Measurements from ENCODE around the gene NOL3.

NOL3 gene

DNA sequence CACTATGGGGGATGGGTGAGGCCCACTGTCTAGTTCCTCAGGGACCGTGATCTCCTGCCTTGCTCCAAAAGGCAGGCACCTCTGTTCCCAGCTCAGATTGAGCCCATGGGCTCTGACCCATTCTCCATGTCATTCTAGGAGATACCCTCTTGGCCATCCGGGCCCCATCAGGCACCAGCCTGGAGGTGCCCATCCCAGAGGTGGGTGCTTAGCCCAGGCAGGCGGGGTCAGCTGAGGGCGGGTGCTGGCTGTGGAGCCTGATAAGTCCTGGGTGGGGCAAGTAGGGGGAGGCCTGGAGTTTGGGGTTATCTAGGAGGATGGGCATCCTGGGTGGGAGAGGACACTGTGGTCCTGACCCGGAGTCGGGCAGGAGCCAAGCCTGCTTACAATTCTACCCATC, 23.9 kb downstream of the NOL3 start:
- no peak for DNase-seq (ENCODE audit: low read depth in 1 of 2, low spot score in 1 of 2)
- H3K4me3 ChIP-seq (replicated peaks; ENCODE audit: insufficient read depth, low read length) = no peak overlapping the region
- no peaks in the 10 kb centered on the region for H3K27me3 ChIP-seq (ENCODE audit: insufficient read depth, poor library complexity, severe bottlenecking)
- TF ChIP-seq SPI1 (IDR thresholded peaks at IDR 0.05; ENCODE audit: borderline replicate concordance, low read depth) (no peak), POLR2AphosphoS5 (IDR thresholded peaks at IDR 0.05; ENCODE audit: low read depth) (no peak), GABPA (IDR thresholded peaks at IDR 0.05; ENCODE audit: low read depth) (no peak)
- TF ChIP-seq, protein P1, sequence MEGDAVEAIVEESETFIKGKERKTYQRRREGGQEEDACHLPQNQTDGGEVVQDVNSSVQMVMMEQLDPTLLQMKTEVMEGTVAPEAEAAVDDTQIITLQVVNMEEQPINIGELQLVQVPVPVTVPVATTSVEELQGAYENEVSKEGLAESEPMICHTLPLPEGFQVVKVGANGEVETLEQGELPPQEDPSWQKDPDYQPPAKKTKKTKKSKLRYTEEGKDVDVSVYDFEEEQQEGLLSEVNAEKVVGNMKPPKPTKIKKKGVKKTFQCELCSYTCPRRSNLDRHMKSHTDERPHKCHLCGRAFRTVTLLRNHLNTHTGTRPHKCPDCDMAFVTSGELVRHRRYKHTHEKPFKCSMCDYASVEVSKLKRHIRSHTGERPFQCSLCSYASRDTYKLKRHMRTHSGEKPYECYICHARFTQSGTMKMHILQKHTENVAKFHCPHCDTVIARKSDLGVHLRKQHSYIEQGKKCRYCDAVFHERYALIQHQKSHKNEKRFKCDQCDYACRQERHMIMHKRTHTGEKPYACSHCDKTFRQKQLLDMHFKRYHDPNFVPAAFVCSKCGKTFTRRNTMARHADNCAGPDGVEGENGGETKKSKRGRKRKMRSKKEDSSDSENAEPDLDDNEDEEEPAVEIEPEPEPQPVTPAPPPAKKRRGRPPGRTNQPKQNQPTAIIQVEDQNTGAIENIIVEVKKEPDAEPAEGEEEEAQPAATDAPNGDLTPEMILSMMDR (IDR thresholded peaks at IDR 0.05; ENCODE audit: insufficient read depth, low read length) = no peak
- TF ChIP-seq, protein P2, sequence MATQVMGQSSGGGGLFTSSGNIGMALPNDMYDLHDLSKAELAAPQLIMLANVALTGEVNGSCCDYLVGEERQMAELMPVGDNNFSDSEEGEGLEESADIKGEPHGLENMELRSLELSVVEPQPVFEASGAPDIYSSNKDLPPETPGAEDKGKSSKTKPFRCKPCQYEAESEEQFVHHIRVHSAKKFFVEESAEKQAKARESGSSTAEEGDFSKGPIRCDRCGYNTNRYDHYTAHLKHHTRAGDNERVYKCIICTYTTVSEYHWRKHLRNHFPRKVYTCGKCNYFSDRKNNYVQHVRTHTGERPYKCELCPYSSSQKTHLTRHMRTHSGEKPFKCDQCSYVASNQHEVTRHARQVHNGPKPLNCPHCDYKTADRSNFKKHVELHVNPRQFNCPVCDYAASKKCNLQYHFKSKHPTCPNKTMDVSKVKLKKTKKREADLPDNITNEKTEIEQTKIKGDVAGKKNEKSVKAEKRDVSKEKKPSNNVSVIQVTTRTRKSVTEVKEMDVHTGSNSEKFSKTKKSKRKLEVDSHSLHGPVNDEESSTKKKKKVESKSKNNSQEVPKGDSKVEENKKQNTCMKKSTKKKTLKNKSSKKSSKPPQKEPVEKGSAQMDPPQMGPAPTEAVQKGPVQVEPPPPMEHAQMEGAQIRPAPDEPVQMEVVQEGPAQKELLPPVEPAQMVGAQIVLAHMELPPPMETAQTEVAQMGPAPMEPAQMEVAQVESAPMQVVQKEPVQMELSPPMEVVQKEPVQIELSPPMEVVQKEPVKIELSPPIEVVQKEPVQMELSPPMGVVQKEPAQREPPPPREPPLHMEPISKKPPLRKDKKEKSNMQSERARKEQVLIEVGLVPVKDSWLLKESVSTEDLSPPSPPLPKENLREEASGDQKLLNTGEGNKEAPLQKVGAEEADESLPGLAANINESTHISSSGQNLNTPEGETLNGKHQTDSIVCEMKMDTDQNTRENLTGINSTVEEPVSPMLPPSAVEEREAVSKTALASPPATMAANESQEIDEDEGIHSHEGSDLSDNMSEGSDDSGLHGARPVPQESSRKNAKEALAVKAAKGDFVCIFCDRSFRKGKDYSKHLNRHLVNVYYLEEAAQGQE (IDR thresholded peaks at IDR 0.05; ENCODE audit: insufficient replicate concordance, low read depth) = no peak
- no peak overlapping the region for H3K27ac ChIP-seq (replicated peaks)

DNA sequence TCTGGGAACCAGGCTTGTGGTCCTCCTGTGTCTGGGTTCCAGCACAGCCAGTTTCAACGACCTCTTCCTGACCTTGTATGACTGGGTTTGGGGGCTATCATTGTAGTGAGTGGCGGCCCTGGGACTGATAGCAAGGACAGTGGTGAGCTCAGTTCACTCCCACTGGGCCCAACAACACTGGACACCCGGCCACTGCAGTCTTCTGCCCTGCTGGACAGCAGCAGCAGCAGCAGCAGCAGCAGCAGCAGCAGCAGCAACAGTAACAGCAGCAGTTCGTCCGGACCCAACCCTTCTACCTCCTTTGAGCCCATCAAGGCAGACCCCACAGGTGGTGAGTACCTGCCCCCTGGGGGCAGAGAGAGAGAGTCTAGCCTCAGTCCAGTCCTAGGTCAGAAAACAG, 25.3 kb downstream of the NOL3 start:
- no peaks in the 10 kb centered on the region for H3K27me3 ChIP-seq (ENCODE audit: insufficient read depth, poor library complexity, severe bottlenecking)
- no peak for TF ChIP-seq POLR2AphosphoS5 (IDR thresholded peaks at IDR 0.05; ENCODE audit: low read depth)
- TF ChIP-seq, protein P1 (IDR thresholded peaks at IDR 0.05; ENCODE audit: insufficient read depth, low read length) = no peak
- TF ChIP-seq GABPA (IDR thresholded peaks at IDR 0.05; ENCODE audit: low read depth) = no peak
- TF ChIP-seq, protein P2 (IDR thresholded peaks at IDR 0.05; ENCODE audit: insufficient replicate concordance, low read depth) = no peak
- TF ChIP-seq SPI1 (IDR thresholded peaks at IDR 0.05; ENCODE audit: borderline replicate concordance, low read depth) = no peak

DNA sequence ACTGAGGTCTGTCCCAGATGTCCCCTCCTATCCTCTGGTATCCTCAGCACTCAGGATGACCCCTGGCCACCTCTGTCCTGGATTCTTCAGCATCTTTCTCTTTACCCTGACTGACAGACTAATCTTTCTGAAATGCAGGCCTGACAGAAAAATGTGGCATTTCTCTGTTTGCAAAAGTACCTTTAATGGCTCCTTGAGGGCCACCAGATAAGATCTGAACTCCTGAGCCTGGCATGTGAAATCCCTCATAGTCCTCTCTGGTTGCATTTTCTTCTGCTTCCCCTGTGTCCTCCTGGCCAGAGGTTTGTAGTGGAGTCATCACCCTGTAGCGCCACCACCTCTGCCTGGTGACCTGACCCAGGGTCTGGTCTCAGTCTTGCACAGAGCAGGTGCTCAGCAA, 26.5 kb downstream of the NOL3 start:
- TF ChIP-seq, protein P2 (IDR thresholded peaks at IDR 0.05; ENCODE audit: insufficient replicate concordance, low read depth) = no peak
- TF ChIP-seq, protein P1 (IDR thresholded peaks at IDR 0.05; ENCODE audit: insufficient read depth, low read length) = no peak
- no peak for TF ChIP-seq GABPA (IDR thresholded peaks at IDR 0.05; ENCODE audit: low read depth)
- no peak for TF ChIP-seq SPI1 (IDR thresholded peaks at IDR 0.05; ENCODE audit: borderline replicate concordance, low read depth)
- TF ChIP-seq POLR2AphosphoS5 (IDR thresholded peaks at IDR 0.05; ENCODE audit: low read depth) = no peak
- Histone ChIP-seq H3K27ac (replicated peaks) (no peak overlapping the region), H3K27me3 (ENCODE audit: insufficient read depth, poor library complexity, severe bottlenecking) (no peaks in the 10 kb centered on the region), H3K4me3 (replicated peaks; ENCODE audit: insufficient read depth, low read length) (no peak overlapping the region)
- DNase-seq (ENCODE audit: low read depth in 1 of 2, low spot score in 1 of 2) = no peak

More for the DNA sequence above, 25.3 kb downstream of the NOL3 start:
- Histone ChIP-seq H3K27ac (replicated peaks) (no peak overlapping the region), H3K4me3 (replicated peaks; ENCODE audit: insufficient read depth, low read length) (no peak overlapping the region)
- no peak for DNase-seq (ENCODE audit: low read depth in 1 of 2, low spot score in 1 of 2)
